Loucy (cell line): ENCODE results near the gene CDH4.

Experiments used
- H2AFZ ChIP-seq: fragments of 200-600 bp; sonication (generic); 2 replicates; pipeline ENCODE4 v1.6.0; 2016; ENCODE audit warnings: antibody characterized with exemption, mild to moderate bottlenecking, low read length, moderate library complexity
- H3F3A ChIP-seq: fragments of 200-600 bp; 2 replicates; pipeline ENCODE4 v1.6.0; 2016; ENCODE audit warnings: antibody characterized with exemption, low read depth, mild to moderate bottlenecking
- H3K27me3 ChIP-seq: fragments of 200-600 bp; sonication (generic); 2 replicates; pipeline ENCODE4 v1.6.1; 2014; ENCODE audit warnings: low read length, mild to moderate bottlenecking; ENCODE audit not compliant: insufficient read depth, poor library complexity, severe bottlenecking
- H3K36me3 ChIP-seq: fragments of 200-600 bp; sonication (generic); 2 replicates; pipeline ENCODE4 v1.6.1; 2016; ENCODE audit warnings: low read length; ENCODE audit not compliant: insufficient read depth
- H3K4me1 ChIP-seq: fragments of 200-600 bp; sonication (generic); 2 replicates; pipeline ENCODE4 v1.5.1; 2014; ENCODE audit warnings: low read length, mild to moderate bottlenecking; ENCODE audit not compliant: insufficient read depth, poor library complexity, severe bottlenecking
- H3K4me2 ChIP-seq: fragments of 200-600 bp; sonication (generic); 2 replicates; pipeline ENCODE4 v1.6.0; 2014; ENCODE audit warnings: antibody characterized with exemption, low read length, low read depth, mild to moderate bottlenecking; ENCODE audit not compliant: poor library complexity, severe bottlenecking
- H3K4me3 ChIP-seq: fragments of 200-600 bp; sonication (generic); 2 replicates; pipeline ENCODE4 v1.5.1; 2014; ENCODE audit warnings: low read length, mild to moderate bottlenecking, mixed read lengths; ENCODE audit not compliant: poor library complexity, severe bottlenecking
- H3K79me2 ChIP-seq: fragments of 200-600 bp; sonication (generic); 2 replicates; pipeline ENCODE4 v1.6.1; 2014; ENCODE audit warnings: low read length; ENCODE audit not compliant: insufficient read depth
- H3K9ac ChIP-seq: fragments of 200-600 bp; sonication (generic); 2 replicates; pipeline ENCODE4 v1.6.0; 2014; ENCODE audit warnings: mild to moderate bottlenecking, low read depth, low read length, moderate library complexity; ENCODE audit not compliant: poor library complexity, severe bottlenecking
- H3K9me2 ChIP-seq: fragments of 200-600 bp; sonication (generic); replicated peaks from 2 replicates; pipeline ENCODE4 v1.6.1; 2016; ENCODE audit warnings: low read depth, low read length, mixed read lengths
- H3K9me3 ChIP-seq: fragments of 200-600 bp; sonication (generic); 2 replicates; pipeline ENCODE4 v1.6.1; 2014; ENCODE audit warnings: mild to moderate bottlenecking, antibody characterized with exemption, low read length, low read depth; ENCODE audit not compliant: insufficient read depth
- H4K20me1 ChIP-seq: fragments of 200-600 bp; sonication (generic); 2 replicates; pipeline ENCODE4 v1.6.0; 2014; ENCODE audit warnings: antibody characterized with exemption, low read length, mild to moderate bottlenecking; ENCODE audit not compliant: insufficient read depth, poor library complexity, severe bottlenecking
- EZH2phosphoT487 ChIP-seq: fragments of 200-600 bp; IDR thresholded peaks from 2 replicates; pipeline ENCODE4 v1.6.1; 2018; ENCODE audit warnings: antibody characterized with exemption, mild to moderate bottlenecking, moderate library complexity, borderline replicate concordance
- TF ChIP-seq, protein P1 (sequence below): fragments of 200-600 bp; sonication (generic); conservative IDR thresholded peaks from 2 replicates; pipeline ENCODE4 v1.5.1; 2014; ENCODE audit warnings: mild to moderate bottlenecking, antibody characterized with exemption, low read length

The CDH4 gene

GRCh38 chr20:61819574-61819846 lies 567.4 kb downstream of the CDH4 start:
- no peaks in the 10 kb centered on the region for H3K9me2 ChIP-seq
- H3K4me1 ChIP-seq, result no peaks in the 10 kb centered on the region
- no peaks in the 10 kb centered on the region for H4K20me1 ChIP-seq
- H2AFZ ChIP-seq, result no peak overlapping the region
- H3K36me3 ChIP-seq, result no peaks in the 10 kb centered on the region
- no peaks in the 10 kb centered on the region; the same call in 1 of the 2 replicates for H3K79me2 ChIP-seq
- H3K9me3 ChIP-seq, result no peaks in the 10 kb centered on the region
- H3K4me3 ChIP-seq, result no peak overlapping the region
- H3K27me3 ChIP-seq, result no peaks in the 10 kb centered on the region
- no peak overlapping the region for H3K9ac ChIP-seq
- no peak overlapping the region for H3K4me2 ChIP-seq
- no peaks in the 10 kb centered on the region for H3F3A ChIP-seq
- TF ChIP-seq, protein P1, sequence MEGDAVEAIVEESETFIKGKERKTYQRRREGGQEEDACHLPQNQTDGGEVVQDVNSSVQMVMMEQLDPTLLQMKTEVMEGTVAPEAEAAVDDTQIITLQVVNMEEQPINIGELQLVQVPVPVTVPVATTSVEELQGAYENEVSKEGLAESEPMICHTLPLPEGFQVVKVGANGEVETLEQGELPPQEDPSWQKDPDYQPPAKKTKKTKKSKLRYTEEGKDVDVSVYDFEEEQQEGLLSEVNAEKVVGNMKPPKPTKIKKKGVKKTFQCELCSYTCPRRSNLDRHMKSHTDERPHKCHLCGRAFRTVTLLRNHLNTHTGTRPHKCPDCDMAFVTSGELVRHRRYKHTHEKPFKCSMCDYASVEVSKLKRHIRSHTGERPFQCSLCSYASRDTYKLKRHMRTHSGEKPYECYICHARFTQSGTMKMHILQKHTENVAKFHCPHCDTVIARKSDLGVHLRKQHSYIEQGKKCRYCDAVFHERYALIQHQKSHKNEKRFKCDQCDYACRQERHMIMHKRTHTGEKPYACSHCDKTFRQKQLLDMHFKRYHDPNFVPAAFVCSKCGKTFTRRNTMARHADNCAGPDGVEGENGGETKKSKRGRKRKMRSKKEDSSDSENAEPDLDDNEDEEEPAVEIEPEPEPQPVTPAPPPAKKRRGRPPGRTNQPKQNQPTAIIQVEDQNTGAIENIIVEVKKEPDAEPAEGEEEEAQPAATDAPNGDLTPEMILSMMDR, result no peak
- TF ChIP-seq EZH2phosphoT487, result no peak

DNA sequence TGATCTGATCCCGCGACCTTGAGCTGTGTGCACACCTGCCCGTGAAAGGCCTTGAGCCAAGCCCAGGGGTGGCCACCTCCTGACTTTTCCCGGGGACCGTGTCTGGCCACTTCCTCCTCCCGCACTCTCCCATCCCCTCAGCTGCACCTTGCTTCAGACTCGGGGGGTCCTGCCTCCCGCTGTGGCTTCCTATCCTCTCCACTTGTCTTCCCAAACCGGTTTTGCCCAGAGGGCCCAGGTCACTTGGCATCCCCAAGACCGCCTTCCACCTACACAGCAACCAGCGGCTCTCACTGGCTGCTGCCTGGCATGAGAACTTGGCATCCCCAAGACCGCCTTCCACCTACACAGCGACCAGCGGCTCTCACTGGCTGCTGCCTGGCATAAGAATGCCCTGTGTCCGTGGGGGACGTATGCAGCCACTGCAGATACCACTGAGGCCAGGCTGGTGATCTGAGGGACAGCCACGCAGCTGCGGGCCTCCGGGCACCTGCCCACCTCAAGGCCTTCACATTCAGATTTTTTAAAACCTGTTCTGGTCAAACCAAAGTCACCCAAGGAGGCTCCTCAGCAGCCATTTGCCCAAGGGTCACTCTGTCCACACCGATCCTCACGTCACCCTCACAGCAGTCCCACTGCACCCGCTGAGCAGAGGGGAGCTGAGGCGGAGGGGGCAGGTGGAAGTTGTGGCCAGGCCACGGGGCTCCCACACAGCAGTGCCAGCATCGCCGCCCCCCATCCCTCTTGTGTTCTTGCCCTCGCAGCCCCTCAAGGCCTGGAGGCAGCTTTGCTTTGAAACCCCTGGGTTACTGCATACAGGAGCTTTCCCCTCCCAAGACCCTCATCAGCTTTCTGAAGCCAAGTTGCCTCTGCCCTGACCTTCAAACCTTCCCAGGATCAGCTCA lies 568.1 kb downstream of the CDH4 start:
- Histone ChIP-seq H4K20me1 (no peaks in the 10 kb centered on the region), H3F3A (no peaks in the 10 kb centered on the region), H3K9ac (no peak overlapping the region), H3K9me2 (no peaks in the 10 kb centered on the region), H3K4me2 (no peak overlapping the region), H3K9me3 (no peaks in the 10 kb centered on the region), H3K79me2 (no peaks in the 10 kb centered on the region; the same call in 1 of the 2 replicates), H3K4me3 (no peak overlapping the region), H2AFZ (no peak overlapping the region), H3K4me1 (no peaks in the 10 kb centered on the region), H3K27me3 (no peaks in the 10 kb centered on the region), H3K36me3 (no peaks in the 10 kb centered on the region)
- TF ChIP-seq, protein P1, result no peak
- no peak for TF ChIP-seq EZH2phosphoT487

DNA sequence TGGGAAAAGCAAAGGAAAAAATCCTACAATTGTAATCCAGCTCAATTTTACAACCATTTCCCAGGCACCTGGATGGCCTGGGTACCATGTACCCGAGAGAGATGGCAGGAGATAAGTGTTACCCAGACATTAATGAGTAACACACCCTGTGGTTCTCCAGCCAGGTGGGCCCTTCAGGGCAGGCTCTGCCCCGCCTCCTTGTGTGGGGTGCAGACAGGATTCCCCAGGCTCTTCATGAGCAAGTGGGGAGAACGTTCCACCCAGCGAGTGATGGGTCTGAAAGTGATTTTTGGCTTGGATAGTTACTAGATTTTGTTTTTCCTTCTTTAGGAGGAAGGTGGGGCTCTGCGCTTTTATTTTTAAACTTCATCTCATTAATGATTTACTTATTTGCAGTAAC lies 569.7 kb downstream of the CDH4 start:
- TF ChIP-seq EZH2phosphoT487, result no peak
- TF ChIP-seq, protein P1, result no peak
- H3F3A ChIP-seq, result no peaks in the 10 kb centered on the region
- H3K79me2 ChIP-seq, result no peaks in the 10 kb centered on the region; the same call in 1 of the 2 replicates
- H2AFZ ChIP-seq, result no peak overlapping the region
- no peak overlapping the region for H3K4me3 ChIP-seq
- no peaks in the 10 kb centered on the region for H3K9me3 ChIP-seq
- H3K9ac ChIP-seq, result no peak overlapping the region
- no peak overlapping the region for H3K4me2 ChIP-seq
- H3K9me2 ChIP-seq, result no peaks in the 10 kb centered on the region
- no peaks in the 10 kb centered on the region for H3K27me3 ChIP-seq
- no peaks in the 10 kb centered on the region for H3K36me3 ChIP-seq
- H4K20me1 ChIP-seq, result no peaks in the 10 kb centered on the region
- H3K4me1 ChIP-seq, result no peaks in the 10 kb centered on the region
